Liver (tissue), 9 donors: Measurements from ENCODE around the gene CLASP2. TPM values are rescaled to one million over a fixed set of nuclear protein-coding genes. Genes with fewer than 3 reads are reported as not detected.

Experiments used
- DNase-seq: peaks from one replicate; pipeline ENCODE4 v3.0.0-alpha.2; 2017; ENCODE audit warnings: low spot score
- H3K27ac ChIP-seq, 2 donors: one replicate each; pipeline ENCODE4 v1.7.0; 2013; ENCODE audit warnings: inconsistent platforms in 2 of 2, low read length in 2 of 2, control low read depth in 1 of 2, low read depth in 1 of 2, mild to moderate bottlenecking in 1 of 2
- H3K27me3 ChIP-seq, 4 donors: one replicate each; pipeline versions ENCODE4 v1.6.1 to v1.7.0; 2013; ENCODE audit warnings: low read length in 3 of 4, inconsistent platforms in 1 of 4, mild to moderate bottlenecking in 1 of 4, moderate library complexity in 1 of 4; ENCODE audit not compliant: control insufficient read depth in 4 of 4, insufficient read depth in 4 of 4
- H3K36me3 ChIP-seq, 4 donors: one replicate each; pipeline versions ENCODE4 v1.6.1 to v1.7.0; 2013; ENCODE audit warnings: low read length in 3 of 4, mild to moderate bottlenecking in 3 of 4, low read depth in 1 of 4, moderate library complexity in 1 of 4; ENCODE audit not compliant: control insufficient read depth in 4 of 4, insufficient read depth in 3 of 4
- H3K4me1 ChIP-seq, 4 donors: one replicate each; pipeline versions ENCODE4 v1.6.1 to v1.7.0; 2013; ENCODE audit warnings: low read length in 3 of 4, mild to moderate bottlenecking in 3 of 4, moderate library complexity in 1 of 4; ENCODE audit not compliant: control insufficient read depth in 4 of 4, insufficient read depth in 4 of 4
- H3K4me3 ChIP-seq, 3 donors: one replicate each; pipeline versions ENCODE4 v1.6.1 to v1.7.0; 2013; ENCODE audit warnings: low read length in 3 of 3, control low read depth in 1 of 3, low read depth in 1 of 3, mild to moderate bottlenecking in 1 of 3
- H3K9ac ChIP-seq, 2 donors: one replicate each; pipeline ENCODE4 v1.7.0; 2013; ENCODE audit warnings: low read length in 2 of 2, mild to moderate bottlenecking in 2 of 2, moderate library complexity in 2 of 2, control low read depth in 1 of 2, low read depth in 1 of 2
- H3K9me3 ChIP-seq, 4 donors: one replicate each; pipeline versions ENCODE4 v1.6.1 to v1.7.0; 2013; ENCODE audit warnings: low read length in 3 of 4; ENCODE audit not compliant: control insufficient read depth in 4 of 4
- ATF3 ChIP-seq: IDR thresholded peaks from 2 replicates; pipeline ENCODE4 v1.6.1; 2016; ENCODE audit warnings: antibody characterized with exemption
- CTCF ChIP-seq: fragments of 150-350 bp; IDR thresholded peaks from 2 replicates; pipeline ENCODE4 v1.5.1; 2017; ENCODE audit warnings: improper control_type of control experiment, low read depth, low read length; ENCODE audit not compliant: missing input control
- FOXA1 ChIP-seq: IDR thresholded peaks from 2 replicates; pipeline ENCODE4 v1.6.1; 2016; ENCODE audit warnings: antibody characterized with exemption
- FOXA2 ChIP-seq: IDR thresholded peaks from 2 replicates; pipeline ENCODE4 v1.6.1; 2016; ENCODE audit warnings: antibody characterized with exemption
- GABPA ChIP-seq, 2 donors: IDR thresholded peaks in 1 of 2; conservative IDR thresholded peaks in 1 of 2; 2 replicates each; pipeline ENCODE4 v1.6.1; 2016; ENCODE audit warnings: antibody characterized with exemption in 2 of 2, mild to moderate bottlenecking in 1 of 2, moderate library complexity in 1 of 2
- HNF4A ChIP-seq, 2 donors: conservative IDR thresholded peaks; 2 replicates each; pipeline ENCODE4 v1.6.1; 2016; ENCODE audit warnings: antibody characterized with exemption in 2 of 2, mild to moderate bottlenecking in 2 of 2
- HNF4G ChIP-seq: IDR thresholded peaks from 2 replicates; pipeline ENCODE4 v1.6.1; 2016; ENCODE audit warnings: antibody characterized with exemption
- JUND ChIP-seq, 2 donors: IDR thresholded peaks; 2 replicates each; pipeline ENCODE4 v1.6.1; 2016; ENCODE audit warnings: antibody characterized with exemption in 2 of 2
- MAX ChIP-seq: IDR thresholded peaks from 2 replicates; pipeline ENCODE4 v1.6.1; 2016; ENCODE audit warnings: antibody characterized with exemption
- NR2F2 ChIP-seq: IDR thresholded peaks from 2 replicates; pipeline ENCODE4 v1.6.1; 2016; ENCODE audit warnings: antibody characterized with exemption
- RAD21 ChIP-seq, 2 donors: IDR thresholded peaks; 2 replicates each; pipeline ENCODE4 v1.6.1; 2016; ENCODE audit warnings: antibody characterized with exemption in 2 of 2, mild to moderate bottlenecking in 2 of 2
- REST ChIP-seq: IDR thresholded peaks from 2 replicates; pipeline ENCODE4 v1.6.1; 2016; ENCODE audit warnings: antibody characterized with exemption, mild to moderate bottlenecking
- RXRA ChIP-seq, 2 donors: IDR thresholded peaks; 2 replicates each; pipeline ENCODE4 v1.6.1; 2017 to 2018; ENCODE audit warnings: antibody characterized with exemption in 2 of 2, mild to moderate bottlenecking in 1 of 2
- SP1 ChIP-seq: IDR thresholded peaks from 2 replicates; pipeline ENCODE4 v1.6.1; 2018; ENCODE audit warnings: antibody characterized with exemption, mild to moderate bottlenecking
- TAF1 ChIP-seq: conservative IDR thresholded peaks from 2 replicates; pipeline ENCODE4 v1.6.1; 2016; ENCODE audit warnings: antibody characterized with exemption, mild to moderate bottlenecking
- YY1 ChIP-seq: IDR thresholded peaks from 2 replicates; pipeline ENCODE4 v1.6.1; 2016; ENCODE audit warnings: antibody characterized with exemption, mild to moderate bottlenecking
- ZBTB33 ChIP-seq: IDR thresholded peaks from 2 replicates; pipeline ENCODE4 v1.6.1; 2016; ENCODE audit warnings: antibody characterized with exemption
- WGBS: extraction: QIAGEN DNeasy Blood & Tissue Kit; methylation state at CpG from one replicate; pipeline ENCODE4 v1.1.7; 2013; 5-methylcytosine and 5-hydroxymethylcytosine counted together
- polyA plus RNA-seq, 2 donors: library from polyadenylated mRNA; stranded (reverse) in 1 of 2; unstranded in 1 of 2; fragments of 200-250 nt in 1 of 2; fragments of >200 nt in 1 of 2; fragmentation: Nextera tagmentation in 1 of 2; extraction: Ambion mirVana in 1 of 2; gene quantifications; one replicate each; pipeline versions ENCODE4 v1.2.1 to v1.2.3, GENCODE V29; 2013 to 2015
- total RNA-seq, 2 donors: library from RNA; depleted of rRNA; stranded (reverse); fragments of >200 nt; gene quantifications; one replicate each; pipeline ENCODE4 v1.2.3, GENCODE V29; 2014
- donor health status: healthy.
- donor health status: healthy.
- donor health status: healthy.
- donor health status: healthy.
- donor health status: healthy.

The CLASP2 gene
- total and polyA plus RNA-seq, 4 donors: 3.7 to 27.6 (median 17.3) TPM

- Histone ChIP-seq H3K27me3 (no peaks in the 10 kb centered on the region), H3K27ac (no peak overlapping the region), H3K4me3 (no peak overlapping the region), H3K36me3 (peaks cover 0 to 8% (median 0%) of the 10 kb centered on the region in 4 donors), H3K9me3 (no peaks in the 10 kb centered on the region), H3K4me1 (no peaks in the 10 kb centered on the region), H3K9ac (no peak overlapping the region)
- TF ChIP-seq CTCF (no peak), REST (no peak), MAX (no peak), SP1 (no peak), NR2F2 (no peak), RXRA (IDR thresholded peaks at IDR 0.05) (no peak), HNF4G (no peak), JUND (IDR thresholded peaks at IDR 0.05) (no peak), HNF4A (conservative IDR thresholded peaks at IDR 0.05) (no peak), YY1 (no peak), FOXA1 (no peak), FOXA2 (no peak), ATF3 (no peak), GABPA (IDR thresholded peaks at IDR 0.05 in 1 of 2, conservative IDR thresholded peaks at IDR 0.05 in 1 of 2) (no peak), TAF1 (no peak), ZBTB33 (no peak)
- WGBS: 95% methylated on average over 5 of the region's 5 CpGs
- no peak for DNase-seq
Observed at GRCh38 chr3:33668618-33669017, 49.4 kb downstream of the CLASP2 start.

GRCh38 chr3:33665294-33665693, 52.8 kb downstream of the CLASP2 start:
- Histone ChIP-seq H3K36me3 (no peaks in the 10 kb centered on the region), H3K4me3 (no peak overlapping the region), H3K9ac (no peak overlapping the region), H3K27me3 (no peaks in the 10 kb centered on the region), H3K9me3 (no peaks in the 10 kb centered on the region), H3K4me1 (no peaks in the 10 kb centered on the region), H3K27ac (no peak overlapping the region)
- TF ChIP-seq RAD21 (IDR thresholded peaks at IDR 0.05): no peak
- no peak for TF ChIP-seq REST
- TF ChIP-seq SP1: no peak
- TF ChIP-seq FOXA1: no peak
- TF ChIP-seq HNF4G: no peak
- no peak for DNase-seq
- 96% methylated on average over 2 of the region's 2 CpGs for WGBS
